ENCODE data around the gene SPINK13.
"Not testable (repeated sequence)": the region's sequence is repeated elsewhere in the genome, so short reads cannot be mapped to it uniquely, and the experiment has no call there.

Gene SPINK13

GRCh38 chr5:148312153-148312552 is 43.6 kb downstream of the SPINK13 start, which contains the start of gene SPINK7:
TSS of gene SPINK7 (plus strand) at chr5:148312423. CDS start at chr5:148312484, 61 bp downstream.
- no peak for DNase-seq (ENCODE audit: low spot score)

- DNase-seq (ENCODE audit: low spot score) = no peak
These were observed 45.6 kb downstream of the SPINK13 start for GRCh38 chr5:148314187-148314586.

GRCh38 chr5:148314731-148315130 is 46.1 kb downstream of the SPINK13 start:
- DNase-seq (ENCODE audit: low spot score) = no peak

GRCh38 chr5:148320011-148320963 is 51.7 kb downstream of the SPINK13 start:
- not testable (repeated sequence) for DNase-seq (ENCODE audit: low spot score)

- no peak for DNase-seq (ENCODE audit: low spot score)
These were observed 64.8 kb downstream of the SPINK13 start for GRCh38 chr5:148333262-148333849.

- no peak for DNase-seq (ENCODE audit: low spot score)
These were observed 66.7 kb downstream of the SPINK13 start, which contains the start of gene SPINK9 for GRCh38 chr5:148335259-148335658. TSS of gene SPINK9 (plus strand) at chr5:148335559. CDS start at chr5:148335614, 55 bp downstream.

Measured in kidney tubule cell (primary cell).